Ecto neural progenitor cell (in vitro differentiated cells): Measurements from ENCODE around the gene ZC3H18.

ENCODE experiments used
- DNase-seq: peaks from one replicate; pipeline ENCODE4 v3.0.0-alpha.2; 2018; ENCODE audit warnings: low spot score

Gene ZC3H18

DNA sequence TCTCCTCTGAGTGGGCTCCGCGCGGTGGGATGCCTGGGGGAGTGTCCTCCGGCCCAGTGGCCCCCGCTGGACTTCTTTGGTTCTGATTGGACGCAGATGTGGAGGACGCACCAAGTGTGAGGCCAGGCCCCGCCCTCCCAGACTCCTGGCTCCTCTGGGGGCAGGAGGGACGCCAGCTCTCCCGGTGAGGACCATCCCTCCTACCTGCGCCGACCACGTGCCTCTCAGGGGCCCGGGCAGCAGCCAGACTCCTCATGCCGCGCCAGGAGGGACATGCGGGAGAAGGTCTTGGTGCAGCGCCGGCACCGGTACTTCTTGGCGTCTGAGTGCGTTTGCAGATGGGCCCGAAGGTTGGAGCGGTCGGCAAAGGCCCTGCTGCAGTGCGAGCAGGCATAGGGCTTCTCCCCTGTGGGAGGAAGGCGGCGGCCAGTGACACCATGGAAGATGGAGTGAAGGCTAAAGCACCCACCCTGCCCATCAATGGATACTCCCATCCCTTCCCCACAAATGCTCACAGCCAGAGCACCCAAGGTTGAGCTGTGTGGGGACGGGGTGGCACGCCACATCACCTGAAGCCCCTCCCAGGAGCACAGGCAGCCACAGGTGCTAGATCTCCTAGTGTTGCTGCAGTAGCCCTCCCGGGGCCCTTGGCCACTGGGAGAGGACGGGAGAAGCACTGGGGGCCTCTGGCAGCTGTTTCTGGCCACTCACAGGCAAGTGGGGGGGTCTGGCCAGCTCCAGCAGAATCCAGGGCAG, 108.2 kb downstream of the ZC3H18 start:
- no peak for DNase-seq

DNA sequence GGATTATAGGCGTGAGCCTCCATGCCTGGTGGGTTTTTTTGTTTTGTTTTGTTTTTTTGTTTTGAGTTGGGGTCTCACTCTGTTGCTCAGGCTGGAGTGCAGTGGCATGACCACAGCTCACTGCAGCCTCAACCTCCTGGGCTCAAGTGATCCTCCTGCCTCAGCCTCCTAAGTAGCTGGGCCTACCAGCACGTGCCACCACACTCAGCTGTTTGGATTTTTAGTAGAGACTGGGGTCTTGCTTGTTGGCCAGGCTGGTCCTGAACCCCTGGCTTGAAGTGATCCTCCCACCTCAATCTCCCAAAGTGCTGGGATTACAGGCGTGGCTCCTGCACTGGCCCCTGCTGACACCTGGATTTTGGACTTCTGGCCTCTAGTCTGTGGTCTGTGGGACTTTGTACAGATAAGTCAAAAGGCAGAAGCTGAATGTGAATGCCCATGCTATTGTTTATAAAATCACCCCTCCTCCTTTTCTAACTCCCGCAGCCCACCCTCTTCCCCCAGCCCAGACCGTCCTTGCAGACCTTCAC, 110.4 kb downstream of the ZC3H18 start:
- DNase-seq: no peak

DNA sequence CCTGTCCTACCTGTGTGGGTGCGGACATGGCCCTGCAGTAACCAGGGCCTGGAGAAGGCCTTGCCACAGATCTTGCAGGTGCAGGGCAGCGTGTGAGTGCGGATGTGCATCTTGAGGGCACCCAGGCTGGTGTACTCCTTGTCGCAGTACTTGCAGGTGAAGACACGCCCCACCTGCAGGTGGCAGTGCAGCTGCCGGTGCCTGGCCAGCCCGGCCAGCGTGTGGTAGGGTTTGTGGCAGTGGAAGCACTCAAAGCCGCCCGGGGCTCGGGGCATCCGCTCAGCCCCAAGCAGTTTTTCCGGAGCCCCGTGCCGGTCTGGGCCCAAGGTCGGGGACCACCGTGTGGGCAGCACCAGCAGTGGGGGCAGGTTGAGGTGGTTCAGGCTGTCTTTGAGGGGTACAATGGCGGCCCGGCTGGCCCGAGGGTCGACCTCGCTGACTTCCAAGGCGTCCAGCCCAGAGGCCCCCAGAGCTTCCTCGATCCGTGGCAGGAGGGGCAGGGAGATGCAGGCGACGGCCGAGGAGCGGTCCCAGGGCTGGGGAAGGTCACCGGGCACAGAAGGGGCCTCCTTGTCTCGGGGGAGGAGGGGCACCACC, 111.0 kb downstream of the ZC3H18 start:
- DNase-seq: no peak
